Measurements from ENCODE around the gene TICAM2. TPM values are rescaled to one million over a fixed set of nuclear protein-coding genes. Genes with fewer than 3 reads are reported as not detected.

Gene TICAM2
- total RNA-seq, 4 donors from 2014 or later: 1.2 to 3.9 (median 1.7) TPM

Other genes with a start within 250 kb of the TICAM2 start
- gene FEM1C, start 57.7 kb downstream of the TICAM2 start, total RNA-seq: 10 to 100 TPM; 20.4 to 52.2 (median 28.5) TPM
- gene TMED7, start 23.6 kb upstream of the TICAM2 start, total RNA-seq: 10 to 100 TPM; 73.1 to 88.5 (median 80.3) TPM
- gene CDO1, start 214.2 kb upstream of the TICAM2 start, total RNA-seq: 100 to 1,000 TPM; 127 to 207 (median 152) TPM
- 10 to 100 TPM; 40.6 to 58.8 (median 51.4) TPM for gene ATG12, start 239.1 kb upstream of the TICAM2 start, total RNA-seq
- 10 to 100 TPM; 59.6 to 86.9 (median 77.6) TPM for gene AP3S1, start 239.5 kb upstream of the TICAM2 start, total RNA-seq

Data from omental fat pad (tissue), 4 donors.